Thyroid gland (tissue), 4 donors: ENCODE data around the gene SPTB.

Experiments
- POLR2A ChIP-seq, 2 donors: fragments of 450-650 bp; IDR thresholded peaks; one replicate each; pipeline ENCODE4 v1.6.1; 2017; ENCODE audit warnings: antibody characterized with exemption in 2 of 2, mild to moderate bottlenecking in 2 of 2, moderate library complexity in 1 of 2
- TF ChIP-seq, protein P1 (sequence below), 6 experiments: fragments of 200-600 bp in 3 of 6; fragments of 450-650 bp in 3 of 6; sonication (generic) in 3 of 6; IDR thresholded peaks; one replicate each; pipeline ENCODE4 v1.5.1; 2016 to 2019; ENCODE audit warnings: antibody characterized with exemption in 6 of 6, mild to moderate bottlenecking in 2 of 6, inconsistent platforms in 1 of 6, moderate library complexity in 1 of 6

DNA sequence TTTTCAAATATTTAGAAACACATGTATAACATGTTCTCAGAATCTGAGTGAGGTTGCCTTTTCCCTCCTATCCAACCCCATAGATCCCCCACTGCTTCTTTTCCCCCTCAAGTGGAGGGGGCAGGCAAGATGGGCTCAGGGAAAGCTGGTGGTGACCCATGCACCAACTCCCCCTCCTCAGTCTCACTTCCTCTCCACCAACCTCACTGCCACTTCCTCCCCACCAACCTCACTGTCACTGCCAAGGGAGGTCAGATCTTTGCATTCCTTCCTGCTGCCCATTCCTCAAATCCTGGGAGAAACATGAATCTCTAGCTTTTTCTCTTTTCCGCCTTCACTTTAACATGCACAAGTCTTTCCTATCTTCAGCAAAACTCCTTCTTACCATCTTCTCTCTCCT lies 48.7 kb downstream of the SPTB start:
- TF ChIP-seq, protein P1, sequence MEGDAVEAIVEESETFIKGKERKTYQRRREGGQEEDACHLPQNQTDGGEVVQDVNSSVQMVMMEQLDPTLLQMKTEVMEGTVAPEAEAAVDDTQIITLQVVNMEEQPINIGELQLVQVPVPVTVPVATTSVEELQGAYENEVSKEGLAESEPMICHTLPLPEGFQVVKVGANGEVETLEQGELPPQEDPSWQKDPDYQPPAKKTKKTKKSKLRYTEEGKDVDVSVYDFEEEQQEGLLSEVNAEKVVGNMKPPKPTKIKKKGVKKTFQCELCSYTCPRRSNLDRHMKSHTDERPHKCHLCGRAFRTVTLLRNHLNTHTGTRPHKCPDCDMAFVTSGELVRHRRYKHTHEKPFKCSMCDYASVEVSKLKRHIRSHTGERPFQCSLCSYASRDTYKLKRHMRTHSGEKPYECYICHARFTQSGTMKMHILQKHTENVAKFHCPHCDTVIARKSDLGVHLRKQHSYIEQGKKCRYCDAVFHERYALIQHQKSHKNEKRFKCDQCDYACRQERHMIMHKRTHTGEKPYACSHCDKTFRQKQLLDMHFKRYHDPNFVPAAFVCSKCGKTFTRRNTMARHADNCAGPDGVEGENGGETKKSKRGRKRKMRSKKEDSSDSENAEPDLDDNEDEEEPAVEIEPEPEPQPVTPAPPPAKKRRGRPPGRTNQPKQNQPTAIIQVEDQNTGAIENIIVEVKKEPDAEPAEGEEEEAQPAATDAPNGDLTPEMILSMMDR (IDR thresholded peaks at IDR 0.05): no peak
- no peak for TF ChIP-seq POLR2A (IDR thresholded peaks at IDR 0.05)
